Mucosa of descending colon (tissue), 3 donors: ENCODE data around the gene IGFL4. TPM values are rescaled to one million over a fixed set of nuclear protein-coding genes. Genes with fewer than 3 reads are reported as not detected.

Experiments used
- ATAC-seq: fragments of 200-7000 bp; cut with Tn5 transposase; one replicate; pipeline ENCODE4 v1.9.1; 2020; ENCODE audit warnings: mild to moderate bottlenecking, moderate library complexity
- DNase-seq, 3 donors: peaks; one replicate each; pipeline ENCODE4 v3.0.0-alpha.2; 2020
- H3K36me3 ChIP-seq: fragments of 200-600 bp; one replicate; pipeline ENCODE4 v1.8.0; 2021; ENCODE audit warnings: low read depth, mild to moderate bottlenecking
- H3K4me1 ChIP-seq: fragments of 200-600 bp; one replicate; pipeline ENCODE4 v1.8.0; 2021; ENCODE audit warnings: low read depth, mild to moderate bottlenecking
- H3K4me3 ChIP-seq: fragments of 200-600 bp; one replicate; pipeline ENCODE4 v1.8.0; 2021; ENCODE audit warnings: mild to moderate bottlenecking
- H3K9me3 ChIP-seq: fragments of 200-600 bp; one replicate; pipeline ENCODE4 v1.8.0; 2021; ENCODE audit warnings: mild to moderate bottlenecking
- CTCF ChIP-seq: fragments of 200-600 bp; IDR thresholded peaks from one replicate; pipeline ENCODE4 v1.8.0; 2022; ENCODE audit warnings: antibody characterized with exemption, mild to moderate bottlenecking
- intact Hi-C, 2 donors: fragments of 100-400 bp; cut with DNase I in 1 of 2; cut with micrococcal nuclease in 1 of 2; formaldehyde crosslinking; loops; one replicate each; pipeline versions ENCODE4 v1.11.0 to v1.11.1; 2022; cut with DNase I, micrococcal nuclease
- total RNA-seq, 3 donors: library from RNA; stranded (reverse); fragmentation: NEBNext Ultra II Directional in 2 of 3; extraction: Animal tissue kit (Norgen Biotek cat#: 25700) in 2 of 3; gene quantifications; one replicate each; pipeline versions ENCODE4 v1.2.1 to v1.2.4, GENCODE V29; 2021 to 2023
- donor health status: DM: no; HTN: no; CAD: no; lungs with moderate emphysema.
- donor health status: DM: no; HTN: no; CAD: no.
- donor health status: DM: no; HTN: yes; CAD: no.

Gene IGFL4
- total RNA-seq, 3 donors from 2014 or later, result not detected

GRCh38 chr19:46042252-46042883, 1.6 kb upstream of the IGFL4 start:
- DNase-seq (no peak), ATAC-seq (peak; percentile 39)
- no peak for TF ChIP-seq CTCF
- Histone ChIP-seq H3K9me3 (no peaks in the 10 kb centered on the region), H3K4me1 (no peaks in the 10 kb centered on the region), H3K4me3 (no peak overlapping the region), H3K36me3 (no peaks in the 10 kb centered on the region)
- intact Hi-C loops, result no loop called here

GRCh38 chr19:46040125-46040524, 677 bp downstream of the IGFL4 start:
- intact Hi-C loops, result no loop called here
- Histone ChIP-seq H3K4me3 (no peak overlapping the region), H3K36me3 (no peaks in the 10 kb centered on the region), H3K9me3 (no peaks in the 10 kb centered on the region), H3K4me1 (no peaks in the 10 kb centered on the region)
- no peak for DNase-seq
- no peak for ATAC-seq
- TF ChIP-seq CTCF, result no peak

GRCh38 chr19:46036744-46037128, 4.1 kb downstream of the IGFL4 start:
- Histone ChIP-seq H3K4me3 (no peak overlapping the region), H3K9me3 (no peaks in the 10 kb centered on the region), H3K4me1 (no peaks in the 10 kb centered on the region), H3K36me3 (no peaks in the 10 kb centered on the region)
- intact Hi-C loops, result loop anchor here in 1 of 2 donors (10.0 kb wide), 1 partner anchor 228 kb away; no protein-coding TSS in a partner anchor
- ATAC-seq (no peak), DNase-seq (no peak)
- no peak for TF ChIP-seq CTCF

GRCh38 chr19:46035986-46036743, 4.6 kb downstream of the IGFL4 start:
- TF ChIP-seq CTCF, result no peak
- Histone ChIP-seq H3K4me3 (no peak overlapping the region), H3K4me1 (no peaks in the 10 kb centered on the region), H3K36me3 (no peaks in the 10 kb centered on the region), H3K9me3 (no peaks in the 10 kb centered on the region)
- ATAC-seq (no peak), DNase-seq (no peak)
- intact Hi-C loops, result loop anchor here in 1 of 2 donors (10.0 kb wide), 1 partner anchor 229 kb away; no protein-coding TSS in a partner anchor

- Histone ChIP-seq H3K9me3 (no peaks in the 10 kb centered on the region), H3K4me3 (no peak overlapping the region), H3K4me1 (no peaks in the 10 kb centered on the region), H3K36me3 (no peaks in the 10 kb centered on the region)
- intact Hi-C loops, result loop anchor here in 1 of 2 donors (10.0 kb wide), 1 partner anchor 229 kb away; no protein-coding TSS in a partner anchor
- TF ChIP-seq CTCF, result no peak
- ATAC-seq (no peak), DNase-seq (no peak)
These were observed 5.3 kb downstream of the IGFL4 start for GRCh38 chr19:46035546-46035945.
